Large intestine (tissue), 3 donors: ENCODE results near the gene DDX17. TPM values are rescaled to one million over a fixed set of nuclear protein-coding genes. Genes with fewer than 3 reads are reported as not detected.

Experiments
- DNase-seq, 2 donors: peaks; one replicate each; pipeline versions ENCODE4 v3.0.0 to v3.0.0-alpha.2; 2013
- H3K27ac ChIP-seq: one replicate; pipeline ENCODE4 v1.5.1; 2013; ENCODE audit warnings: low read length
- H3K27me3 ChIP-seq: 2 replicates; pipeline ENCODE4 v1.6.1; 2013; ENCODE audit warnings: low read length; ENCODE audit not compliant: control insufficient read depth, insufficient read depth
- H3K36me3 ChIP-seq: 2 replicates; pipeline ENCODE4 v1.6.1; 2013; ENCODE audit warnings: low read length; ENCODE audit not compliant: control insufficient read depth, insufficient read depth
- H3K4me1 ChIP-seq: one replicate; pipeline ENCODE4 v1.6.1; 2013; ENCODE audit warnings: low read length; ENCODE audit not compliant: control insufficient read depth, insufficient read depth
- H3K4me3 ChIP-seq: one replicate; pipeline ENCODE4 v1.5.1; 2013; ENCODE audit warnings: low read length
- H3K9me3 ChIP-seq: one replicate; pipeline ENCODE4 v1.6.1; 2013; ENCODE audit warnings: mild to moderate bottlenecking, low read depth, low read length, moderate library complexity; ENCODE audit not compliant: control insufficient read depth
- WGBS: methylation state at CpG from one replicate; pipeline ENCODE4 v1.1.5; 2013; ENCODE audit warnings: low lambda C conversion rate; ENCODE audit not compliant: insufficient coverage; 5-methylcytosine and 5-hydroxymethylcytosine counted together
- polyA plus RNA-seq: library from polyadenylated mRNA; unstranded; fragments of 120-200 nt; gene quantifications from one replicate; pipeline ENCODE4 v1.2.1, GENCODE V29; 2013

DDX17 gene
- polyA plus RNA-seq, 1 donor: 521 TPM

DNA sequence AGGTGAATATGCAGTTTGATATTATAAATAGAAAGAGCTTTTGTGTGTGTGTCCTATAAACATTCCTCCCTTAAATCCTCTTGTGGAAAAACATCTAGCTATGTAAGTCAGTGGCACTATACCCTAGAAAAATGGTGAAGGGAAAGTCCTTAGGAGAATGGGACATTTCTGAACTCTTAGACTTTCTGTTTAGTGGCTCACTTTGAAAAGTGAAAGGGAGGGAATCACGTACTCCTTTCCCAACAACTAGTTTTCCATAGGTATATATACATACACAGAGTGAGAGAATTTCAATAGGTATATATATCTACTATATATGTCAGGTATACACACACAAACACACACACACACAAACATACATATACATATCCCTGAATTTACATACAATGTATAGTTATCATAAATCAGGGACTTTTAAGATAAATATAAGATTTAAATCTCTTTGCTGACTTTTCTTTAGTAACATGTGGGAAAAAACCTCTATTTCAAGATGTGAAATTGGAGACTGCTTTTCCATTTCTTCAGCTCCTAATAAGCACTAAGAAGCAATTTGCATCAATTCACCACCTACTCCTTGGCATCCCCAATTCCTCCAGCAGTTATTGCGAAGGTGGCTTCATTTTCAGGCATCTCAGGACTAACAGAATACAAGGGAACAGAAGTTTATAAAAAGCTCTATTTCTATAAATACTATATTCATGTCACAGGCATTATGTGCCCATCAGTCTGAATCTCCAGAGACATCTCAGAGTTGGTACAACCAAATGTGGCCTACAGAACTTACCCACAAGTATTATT lies 13.5 kb upstream of the DDX17 start:
- Histone ChIP-seq H3K27me3 (no peaks in the 10 kb centered on the region), H3K4me1 (no peaks in the 10 kb centered on the region), H3K9me3 (no peaks in the 10 kb centered on the region), H3K36me3 (no peaks in the 10 kb centered on the region), H3K27ac (no peak overlapping the region), H3K4me3 (no peak overlapping the region)
- WGBS: 80% methylated on average over 1 of the region's 2 CpGs
- no peak for DNase-seq

DNA sequence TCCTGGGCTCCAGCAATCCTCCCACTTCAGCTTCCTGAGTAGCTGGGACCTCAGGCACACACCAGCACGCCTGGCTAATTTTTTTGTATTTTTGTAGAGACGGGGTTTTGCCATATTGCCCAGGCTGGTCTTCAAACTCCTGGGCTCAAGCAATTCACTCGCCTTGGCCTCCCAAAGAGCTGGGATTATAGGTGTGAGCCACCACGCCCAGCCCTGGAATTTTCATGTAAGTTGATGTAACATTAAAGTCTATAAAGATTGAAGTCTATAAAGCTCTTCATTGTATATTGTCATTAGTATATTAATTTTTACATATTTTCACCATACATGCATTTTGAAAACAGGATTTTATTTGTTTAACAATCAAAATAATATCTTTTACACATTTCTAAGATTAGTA lies 12.5 kb upstream of the DDX17 start:
- Histone ChIP-seq H3K36me3 (no peaks in the 10 kb centered on the region), H3K9me3 (no peaks in the 10 kb centered on the region), H3K27ac (no peak overlapping the region), H3K4me1 (no peaks in the 10 kb centered on the region), H3K27me3 (no peaks in the 10 kb centered on the region), H3K4me3 (no peak overlapping the region)
- no CpG with 5 or more reads among the region's 4 CpGs for WGBS
- no peak for DNase-seq

DNA sequence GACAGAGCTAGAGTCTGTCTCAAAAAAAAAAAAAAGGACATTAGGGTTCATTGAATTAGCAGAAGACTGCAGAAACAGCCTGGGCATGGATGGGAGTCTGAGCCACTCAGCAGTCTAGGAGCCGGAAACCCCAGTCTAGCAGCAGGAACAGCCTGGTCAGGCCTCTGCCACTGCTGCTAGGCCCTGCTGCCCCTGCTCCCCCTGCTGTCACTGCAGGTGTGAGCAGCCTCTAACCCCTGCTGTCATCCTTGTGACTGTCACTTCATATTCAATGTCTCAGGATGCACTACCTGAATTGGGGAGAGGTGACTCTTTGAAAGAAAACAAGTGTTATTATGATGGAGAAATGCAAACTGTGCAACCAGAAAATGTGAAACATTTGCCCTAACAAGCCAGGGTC lies 7.0 kb upstream of the DDX17 start:
- Histone ChIP-seq H3K27ac (no peak overlapping the region), H3K9me3 (no peaks in the 10 kb centered on the region), H3K4me3 (no peak overlapping the region), H3K4me1 (no peaks in the 10 kb centered on the region), H3K27me3 (no peaks in the 10 kb centered on the region), H3K36me3 (no peaks in the 10 kb centered on the region)
- no peak for DNase-seq
- no CpG with 5 or more reads among the region's 1 CpG for WGBS

DNA sequence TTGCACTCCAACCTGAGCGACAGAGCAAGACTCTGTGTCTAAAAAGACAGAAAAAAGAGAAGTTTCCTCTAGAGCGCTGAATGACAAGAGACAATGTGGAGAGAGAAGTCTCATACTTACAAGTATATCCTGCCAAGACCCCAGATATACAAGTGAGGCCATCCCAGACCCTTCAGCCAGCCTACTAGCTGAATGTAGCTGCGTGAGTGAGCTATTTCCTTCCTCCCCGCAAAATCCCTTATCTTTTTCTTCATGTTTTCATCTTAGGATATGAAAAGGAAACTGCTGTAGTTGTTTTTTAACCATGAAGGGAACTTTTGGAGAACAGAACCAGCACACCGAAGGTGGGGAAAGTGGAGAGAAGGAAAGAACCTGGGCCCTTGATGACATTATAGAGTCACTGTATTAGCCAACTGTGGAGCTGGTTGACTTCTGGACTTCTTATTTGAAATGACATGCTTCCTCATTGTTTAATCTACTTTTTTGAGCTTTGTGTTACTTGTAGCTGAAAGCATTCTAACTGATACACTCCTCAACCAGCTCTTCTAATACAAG lies 4.4 kb upstream of the DDX17 start:
- 92% methylated on average over 2 of the region's 5 CpGs for WGBS
- no peak for DNase-seq
- no peaks in the 10 kb centered on the region for H3K27me3 ChIP-seq
- H3K36me3 ChIP-seq: no peaks in the 10 kb centered on the region
- H3K4me1 ChIP-seq: peaks cover 3% of the 10 kb centered on the region
- no peak overlapping the region for H3K4me3 ChIP-seq
- H3K9me3 ChIP-seq: peaks cover 8% of the 10 kb centered on the region
- H3K27ac ChIP-seq: no peak overlapping the region

DNA sequence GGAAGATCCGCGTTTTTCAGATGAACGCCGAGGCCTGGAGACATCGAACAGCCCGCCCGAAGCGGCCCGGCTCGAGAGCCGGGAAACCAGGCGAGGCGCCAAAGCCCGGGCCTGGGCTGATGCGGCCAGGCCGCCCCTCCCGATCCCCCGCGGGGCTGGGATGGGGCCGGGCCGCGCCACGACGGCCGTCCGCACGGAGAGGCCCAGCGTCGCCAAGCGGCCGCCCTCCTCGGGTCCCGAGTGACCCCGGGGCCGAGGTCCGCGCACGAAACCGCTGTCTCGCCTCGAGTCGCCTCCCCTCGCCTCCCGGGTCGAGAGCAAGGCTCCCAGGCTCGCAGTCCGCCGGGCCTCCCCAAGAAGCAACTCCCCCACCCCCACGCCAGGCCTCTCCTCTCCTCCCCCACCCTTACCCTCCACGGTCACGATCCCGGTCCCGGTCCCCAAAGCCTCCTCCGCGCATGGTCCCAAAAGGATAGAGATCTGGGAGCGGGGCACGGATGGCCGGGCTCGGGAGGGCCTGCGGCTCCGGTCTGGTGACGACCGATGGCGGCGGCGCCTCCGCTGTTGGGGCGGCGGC lies 482 bp downstream of the DDX17 start:
- Histone ChIP-seq H3K36me3 (peaks cover 22% of the 10 kb centered on the region), H3K27me3 (no peaks in the 10 kb centered on the region), H3K9me3 (peaks cover 8% of the 10 kb centered on the region), H3K27ac (peak overlapping the region; percentile 99), H3K4me3 (peak overlapping the region; percentile 89), H3K4me1 (peaks cover 20% of the 10 kb centered on the region)
- no CpG with 5 or more reads among the region's 69 CpGs for WGBS
- DNase-seq: peak; percentile 56 to 92

DNA sequence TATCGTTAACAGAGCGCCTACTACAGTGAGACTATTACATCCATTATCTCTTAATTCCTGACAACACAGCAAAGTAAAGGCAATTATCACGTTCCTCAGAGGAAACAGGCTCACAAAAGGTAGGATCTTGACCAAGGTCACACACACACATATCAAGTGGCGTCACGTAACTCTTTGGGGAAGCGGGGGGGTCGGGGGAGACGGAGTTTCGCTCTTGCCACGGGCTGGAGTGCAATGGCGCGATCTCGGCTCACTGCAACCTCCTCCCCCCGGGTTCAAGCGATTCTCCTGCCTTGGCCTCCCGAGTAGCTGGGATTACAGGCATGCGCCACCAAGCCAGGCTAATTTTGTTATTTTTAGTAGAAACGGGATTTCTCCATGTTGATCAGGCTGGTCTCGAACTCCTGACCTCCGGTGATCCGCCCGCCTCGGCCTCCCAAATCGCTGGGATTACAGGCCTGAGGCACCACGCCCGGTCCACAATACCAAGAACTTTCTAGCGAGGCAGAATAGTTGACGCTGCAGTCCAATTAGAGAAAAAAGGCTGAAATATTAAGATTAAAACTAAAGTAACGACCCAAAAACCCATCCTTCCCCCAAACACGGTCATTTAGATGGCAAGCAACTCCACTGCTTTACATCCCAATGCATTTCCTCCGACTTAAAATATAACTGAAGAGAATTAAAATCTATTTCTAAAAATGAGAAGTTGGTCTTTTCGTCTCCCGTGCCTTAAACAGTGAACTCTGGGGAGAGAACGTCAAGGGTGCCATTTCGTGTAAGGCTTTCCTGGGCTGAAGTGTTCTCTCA lies 1.2 kb downstream of the DDX17 start:
- H3K36me3 ChIP-seq: peaks cover 27% of the 10 kb centered on the region
- peak; percentile 57 to 74 for DNase-seq
- no peaks in the 10 kb centered on the region for H3K27me3 ChIP-seq
- peaks cover 8% of the 10 kb centered on the region for H3K9me3 ChIP-seq
- WGBS: no CpG with 5 or more reads among the region's 35 CpGs
- peak overlapping the region; percentile 89 for H3K4me3 ChIP-seq
- peak overlapping the region; percentile 99 for H3K27ac ChIP-seq
- peaks cover 20% of the 10 kb centered on the region for H3K4me1 ChIP-seq

DNA sequence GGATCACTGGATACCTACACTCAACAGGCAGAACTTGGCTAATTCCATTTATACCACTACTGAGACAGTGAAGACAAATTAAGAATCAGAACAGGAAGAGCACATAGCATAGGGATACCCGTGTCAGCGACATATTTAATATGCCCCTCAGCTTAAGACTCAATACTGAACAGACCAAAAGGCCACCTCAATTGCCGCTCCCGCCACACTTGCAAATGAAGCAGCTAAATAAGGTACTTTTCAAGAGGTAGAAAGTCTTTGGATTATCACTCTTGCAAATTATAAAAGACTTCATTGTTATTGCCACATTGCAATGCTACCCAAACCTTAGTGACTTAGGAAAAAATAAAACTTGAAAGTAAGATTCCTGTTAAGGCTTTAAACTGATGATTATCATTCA lies 3.1 kb downstream of the DDX17 start:
- 7% methylated on average over 2 of the region's 4 CpGs for WGBS
- no peak for DNase-seq
- H3K27ac ChIP-seq: no peak overlapping the region
- H3K4me1 ChIP-seq: peaks cover 24% of the 10 kb centered on the region
- H3K4me3 ChIP-seq: peak overlapping the region; percentile 89
- peaks cover 8% of the 10 kb centered on the region for H3K9me3 ChIP-seq
- H3K36me3 ChIP-seq: peaks cover 46% of the 10 kb centered on the region
- H3K27me3 ChIP-seq: no peaks in the 10 kb centered on the region

DNA sequence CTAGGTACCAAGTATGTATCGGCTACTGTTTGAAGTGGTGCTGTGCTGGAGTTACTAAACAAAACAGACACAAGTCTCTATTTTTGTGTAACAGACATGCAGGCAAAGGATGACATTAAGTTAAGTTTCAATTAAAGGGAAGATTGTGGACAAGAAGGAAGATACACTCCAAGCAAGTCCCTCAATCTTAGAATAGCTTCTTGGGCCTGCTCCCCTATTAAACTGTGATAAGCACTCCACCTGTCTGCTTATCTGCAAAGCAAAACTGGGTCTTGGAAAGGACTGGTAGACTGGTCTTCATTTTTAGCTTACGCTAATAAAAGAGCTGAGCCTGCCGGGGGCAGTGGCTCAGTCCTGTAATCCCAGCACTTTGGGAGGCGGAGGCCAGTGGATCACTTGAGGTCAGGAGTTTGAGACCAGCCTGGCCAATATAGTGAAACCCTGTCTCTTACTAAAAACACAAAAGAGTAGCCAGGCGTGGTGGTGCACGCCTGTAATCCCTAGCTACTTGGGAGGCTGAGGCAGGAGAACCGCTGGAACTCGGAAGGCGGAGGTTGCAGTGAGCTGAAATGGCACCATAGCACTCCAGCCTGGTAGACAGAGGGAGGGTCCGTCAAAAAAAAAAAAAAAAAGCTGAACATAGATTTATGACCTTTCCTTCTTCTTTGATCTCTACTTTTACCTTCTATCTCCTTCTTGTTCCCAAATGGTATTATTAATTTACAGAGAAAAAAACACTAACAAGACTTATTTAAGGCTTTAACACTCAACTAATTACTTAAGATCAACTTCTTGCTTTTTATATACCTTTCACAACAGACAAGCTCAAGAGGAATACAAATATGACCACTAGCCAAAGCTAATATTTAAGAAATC lies 4.1 kb downstream of the DDX17 start:
- Histone ChIP-seq H3K27ac (no peak overlapping the region), H3K4me1 (peaks cover 24% of the 10 kb centered on the region), H3K36me3 (peaks cover 56% of the 10 kb centered on the region), H3K27me3 (no peaks in the 10 kb centered on the region), H3K4me3 (no peak overlapping the region), H3K9me3 (peaks cover 2% of the 10 kb centered on the region)
- no peak for DNase-seq
- no CpG with 5 or more reads among the region's 10 CpGs for WGBS

DNA sequence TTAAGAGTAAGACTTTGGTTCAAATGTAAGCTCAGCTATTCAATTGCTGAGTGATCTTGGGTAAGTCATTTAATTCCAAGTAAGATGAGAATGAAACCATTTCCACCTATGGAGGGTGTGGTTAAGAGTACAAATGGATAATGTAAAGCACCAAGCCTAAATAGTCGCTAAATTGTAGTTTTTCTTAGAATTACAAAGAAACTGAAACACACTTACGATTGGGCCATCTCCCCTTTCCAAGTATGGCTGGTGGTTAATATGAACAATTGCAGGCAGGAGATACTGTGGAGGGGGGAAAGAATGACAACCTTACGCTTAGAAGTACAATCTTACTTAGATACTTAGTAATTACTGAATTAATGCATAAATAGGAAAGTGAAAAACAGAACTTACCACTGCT lies 8.2 kb downstream of the DDX17 start:
- WGBS: no CpG with 5 or more reads among the region's 3 CpGs
- Histone ChIP-seq H3K27me3 (no peaks in the 10 kb centered on the region), H3K36me3 (peaks cover 84% of the 10 kb centered on the region), H3K4me1 (peaks cover 14% of the 10 kb centered on the region), H3K27ac (no peak overlapping the region), H3K9me3 (no peaks in the 10 kb centered on the region), H3K4me3 (no peak overlapping the region)
- DNase-seq: no peak
